ENCODE measurements around the gene CCL3. TPM values are rescaled to one million over a fixed set of nuclear protein-coding genes. Genes with fewer than 3 reads are reported as not detected.
A peak's percentile ranks its signal among the peaks of the same experiment; 100 is the strongest.

Gene CCL3
- total RNA-seq: 10 to 100 TPM; 51.5 to 52.7 TPM

- peak within 1 kb of the TSS; percentile 92 for H3K27ac Mint-ChIP-seq
- H3K9me3 Mint-ChIP-seq: peaks cover 3% of the 10 kb centered on the region
- H3K4me1 Mint-ChIP-seq: peaks cover 65% of the 10 kb centered on the region
- peak; percentile 64 for DNase-seq
- peaks cover 11% of the 10 kb centered on the region for H3K36me3 Mint-ChIP-seq
- H3K27me3 Mint-ChIP-seq: peaks cover 15% of the 10 kb centered on the region
- peak within 1 kb of the TSS; percentile 58 for H3K4me3 Mint-ChIP-seq
Observed at GRCh38 chr17:36089888-36090836, at the start of gene CCL3. Gene CCL3, minus strand, starts transcription at chr17:36090143. Its CDS starts 85 bp downstream, at chr17:36090058.

GRCh38 chr17:36136439-36136838 lies 46.5 kb upstream of the CCL3 start:
- no peak overlapping the region for H3K4me3 Mint-ChIP-seq
- peaks cover 9% of the 10 kb centered on the region for H3K27me3 Mint-ChIP-seq
- peaks cover 4% of the 10 kb centered on the region for H3K9me3 Mint-ChIP-seq
- peaks cover 9% of the 10 kb centered on the region for H3K4me1 Mint-ChIP-seq
- no peak for DNase-seq
- peaks cover 3% of the 10 kb centered on the region for H3K36me3 Mint-ChIP-seq
- H3K27ac Mint-ChIP-seq: no peak overlapping the region

GRCh38 chr17:36136036-36136435 lies 46.1 kb upstream of the CCL3 start:
- Mint-ChIP-seq H3K9me3 (peaks cover 4% of the 10 kb centered on the region), H3K27ac (no peak overlapping the region), H3K4me1 (peaks cover 9% of the 10 kb centered on the region), H3K36me3 (peaks cover 3% of the 10 kb centered on the region), H3K4me3 (no peak overlapping the region), H3K27me3 (peaks cover 9% of the 10 kb centered on the region)
- DNase-seq: no peak

GRCh38 chr17:36135465-36135864 lies 45.5 kb upstream of the CCL3 start:
- Mint-ChIP-seq H3K36me3 (peaks cover 3% of the 10 kb centered on the region), H3K27ac (no peak overlapping the region), H3K4me1 (peaks cover 9% of the 10 kb centered on the region), H3K4me3 (no peak overlapping the region), H3K27me3 (peaks cover 9% of the 10 kb centered on the region), H3K9me3 (peaks cover 4% of the 10 kb centered on the region)
- no peak for DNase-seq

- Mint-ChIP-seq H3K9me3 (peaks cover 4% of the 10 kb centered on the region), H3K4me1 (peaks cover 9% of the 10 kb centered on the region), H3K27ac (no peak overlapping the region), H3K4me3 (no peak overlapping the region), H3K36me3 (peaks cover 3% of the 10 kb centered on the region), H3K27me3 (peaks cover 14% of the 10 kb centered on the region)
- no peak for DNase-seq
Observed at GRCh38 chr17:36133602-36134236, 43.8 kb upstream of the CCL3 start.

GRCh38 chr17:36132421-36132831 lies 42.5 kb upstream of the CCL3 start:
- Mint-ChIP-seq H3K4me1 (peaks cover 12% of the 10 kb centered on the region), H3K4me3 (no peak overlapping the region), H3K36me3 (peaks cover 3% of the 10 kb centered on the region), H3K27ac (no peak overlapping the region), H3K9me3 (peaks cover 3% of the 10 kb centered on the region), H3K27me3 (peaks cover 20% of the 10 kb centered on the region)
- DNase-seq: no peak

- no peak for DNase-seq
- peaks cover 20% of the 10 kb centered on the region for H3K27me3 Mint-ChIP-seq
- no peak overlapping the region for H3K4me3 Mint-ChIP-seq
- no peak overlapping the region for H3K27ac Mint-ChIP-seq
- no peaks in the 10 kb centered on the region for H3K9me3 Mint-ChIP-seq
- no peaks in the 10 kb centered on the region for H3K36me3 Mint-ChIP-seq
- peaks cover 12% of the 10 kb centered on the region for H3K4me1 Mint-ChIP-seq
Observed at GRCh38 chr17:36131931-36132330, 42.0 kb upstream of the CCL3 start.

- H3K36me3 Mint-ChIP-seq: no peaks in the 10 kb centered on the region
- H3K27me3 Mint-ChIP-seq: peaks cover 20% of the 10 kb centered on the region
- H3K27ac Mint-ChIP-seq: no peak overlapping the region
- H3K9me3 Mint-ChIP-seq: peaks cover 2% of the 10 kb centered on the region
- H3K4me3 Mint-ChIP-seq: no peak overlapping the region
- peaks cover 11% of the 10 kb centered on the region for H3K4me1 Mint-ChIP-seq
- DNase-seq: no peak
Observed at GRCh38 chr17:36131421-36131820, 41.5 kb upstream of the CCL3 start.

GRCh38 chr17:36130346-36130745 lies 40.4 kb upstream of the CCL3 start:
- Mint-ChIP-seq H3K4me3 (no peak overlapping the region), H3K36me3 (peaks cover 3% of the 10 kb centered on the region), H3K27me3 (peaks cover 24% of the 10 kb centered on the region), H3K27ac (no peak overlapping the region), H3K4me1 (peaks cover 3% of the 10 kb centered on the region), H3K9me3 (peaks cover 12% of the 10 kb centered on the region)
- no peak for DNase-seq

- H3K9me3 Mint-ChIP-seq: peaks cover 12% of the 10 kb centered on the region
- peaks cover 3% of the 10 kb centered on the region for H3K36me3 Mint-ChIP-seq
Observed at GRCh38 chr17:36129616-36130015, 39.7 kb upstream of the CCL3 start.

GRCh38 chr17:36128411-36128978 lies 38.6 kb upstream of the CCL3 start:
- peaks cover 3% of the 10 kb centered on the region for H3K36me3 Mint-ChIP-seq
- H3K27ac Mint-ChIP-seq: no peak overlapping the region
- H3K9me3 Mint-ChIP-seq: peaks cover 12% of the 10 kb centered on the region
- no peak overlapping the region for H3K4me3 Mint-ChIP-seq
- DNase-seq: no peak
- H3K27me3 Mint-ChIP-seq: peaks cover 15% of the 10 kb centered on the region
- H3K4me1 Mint-ChIP-seq: peaks cover 3% of the 10 kb centered on the region

More at GRCh38 chr17:36129616-36130015, 39.7 kb upstream of the CCL3 start:
- H3K4me3 Mint-ChIP-seq: no peak overlapping the region
- H3K27ac Mint-ChIP-seq: no peak overlapping the region
- no peak for DNase-seq
- H3K4me1 Mint-ChIP-seq: peaks cover 3% of the 10 kb centered on the region
- H3K27me3 Mint-ChIP-seq: peaks cover 19% of the 10 kb centered on the region

- Mint-ChIP-seq H3K4me3 (no peak overlapping the region), H3K27me3 (peaks cover 19% of the 10 kb centered on the region), H3K4me1 (peaks cover 3% of the 10 kb centered on the region), H3K36me3 (peaks cover 3% of the 10 kb centered on the region), H3K27ac (no peak overlapping the region), H3K9me3 (peaks cover 12% of the 10 kb centered on the region)
- DNase-seq: no peak
Observed at GRCh38 chr17:36127911-36128310, 38.0 kb upstream of the CCL3 start.

- Mint-ChIP-seq H3K27ac (no peak overlapping the region), H3K27me3 (peaks cover 23% of the 10 kb centered on the region), H3K9me3 (peaks cover 12% of the 10 kb centered on the region), H3K36me3 (peaks cover 3% of the 10 kb centered on the region), H3K4me3 (no peak overlapping the region), H3K4me1 (peaks cover 3% of the 10 kb centered on the region)
- no peak for DNase-seq
Observed at GRCh38 chr17:36127199-36127893, 37.4 kb upstream of the CCL3 start.

- Mint-ChIP-seq H3K4me3 (no peak overlapping the region), H3K27ac (no peak overlapping the region), H3K36me3 (peaks cover 3% of the 10 kb centered on the region), H3K4me1 (peaks cover 8% of the 10 kb centered on the region), H3K27me3 (peaks cover 30% of the 10 kb centered on the region), H3K9me3 (peaks cover 13% of the 10 kb centered on the region)
- no peak for DNase-seq
Observed at GRCh38 chr17:36124879-36125824, 35.2 kb upstream of the CCL3 start.
